IPS DF 4.7 (cell line): ENCODE measurements around the gene SOCS3.

Experiments
- DNase-seq: peaks from one replicate; pipeline ENCODE4 v3.0.0-alpha.2; 2013; ENCODE audit warnings: low spot score; ENCODE audit errors: extremely low read depth

The SOCS3 gene, protein sequence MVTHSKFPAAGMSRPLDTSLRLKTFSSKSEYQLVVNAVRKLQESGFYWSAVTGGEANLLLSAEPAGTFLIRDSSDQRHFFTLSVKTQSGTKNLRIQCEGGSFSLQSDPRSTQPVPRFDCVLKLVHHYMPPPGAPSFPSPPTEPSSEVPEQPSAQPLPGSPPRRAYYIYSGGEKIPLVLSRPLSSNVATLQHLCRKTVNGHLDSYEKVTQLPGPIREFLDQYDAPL

DNA sequence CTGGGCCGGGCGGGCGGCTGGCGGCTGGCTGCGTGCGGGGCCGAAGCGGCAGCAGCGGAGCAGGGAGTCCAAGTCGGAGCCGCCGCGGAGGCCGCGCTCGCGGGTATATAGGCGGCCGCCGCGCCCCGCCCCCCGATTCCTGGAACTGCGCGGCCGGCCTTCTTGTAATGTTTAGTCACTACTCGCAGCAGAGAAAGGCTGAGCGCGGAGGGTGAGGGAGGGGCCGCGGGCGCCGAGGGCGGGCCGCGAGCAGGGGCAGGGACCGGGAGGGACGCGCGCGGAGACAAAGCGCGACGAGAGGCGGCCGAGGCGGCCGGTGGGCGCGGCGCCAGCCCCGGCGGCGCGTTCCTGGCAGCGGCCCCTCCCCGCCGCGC is at the start of gene SOCS3:
Gene SOCS3 (minus strand): TSS at position 81 of the 374 bp plus-strand sequence. CDS start 982 bp downstream, outside the sequence.
- DNase-seq, result no peak

GRCh38 chr17:78409191-78409928 is 49.5 kb upstream of the SOCS3 start:
- no peak for DNase-seq

DNA sequence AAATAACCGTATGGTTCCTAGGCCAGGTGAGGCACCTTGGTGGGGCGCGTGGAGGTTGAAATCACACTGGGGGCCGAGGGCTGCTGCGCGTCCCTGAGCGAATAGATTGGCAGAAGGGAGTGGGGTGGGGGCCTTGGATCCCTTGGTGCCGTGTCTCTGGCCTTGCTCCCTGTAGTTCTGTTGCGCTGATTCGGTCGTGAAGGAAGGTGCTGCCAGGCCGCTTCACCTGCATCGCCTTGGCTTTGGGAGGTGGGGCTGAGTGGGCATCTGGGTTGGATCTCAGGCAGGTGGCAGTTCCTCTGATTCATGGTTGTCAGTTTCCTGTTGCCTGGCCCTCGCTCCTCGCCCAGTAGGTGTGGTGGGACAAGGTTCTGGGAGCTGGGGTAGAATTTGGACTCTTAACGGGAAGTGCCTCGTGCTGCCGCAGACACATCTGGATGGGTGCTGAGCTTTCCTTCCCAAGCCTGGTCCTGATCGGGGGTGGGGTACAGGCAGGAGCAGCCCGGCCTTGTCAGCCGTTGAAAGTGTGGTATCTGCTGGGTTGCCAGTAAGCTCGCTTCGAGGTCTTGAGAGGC is 48.7 kb upstream of the SOCS3 start:
- DNase-seq, result no peak

- no peak for DNase-seq
These were observed 47.6 kb upstream of the SOCS3 start for GRCh38 chr17:78407387-78408000.

DNA sequence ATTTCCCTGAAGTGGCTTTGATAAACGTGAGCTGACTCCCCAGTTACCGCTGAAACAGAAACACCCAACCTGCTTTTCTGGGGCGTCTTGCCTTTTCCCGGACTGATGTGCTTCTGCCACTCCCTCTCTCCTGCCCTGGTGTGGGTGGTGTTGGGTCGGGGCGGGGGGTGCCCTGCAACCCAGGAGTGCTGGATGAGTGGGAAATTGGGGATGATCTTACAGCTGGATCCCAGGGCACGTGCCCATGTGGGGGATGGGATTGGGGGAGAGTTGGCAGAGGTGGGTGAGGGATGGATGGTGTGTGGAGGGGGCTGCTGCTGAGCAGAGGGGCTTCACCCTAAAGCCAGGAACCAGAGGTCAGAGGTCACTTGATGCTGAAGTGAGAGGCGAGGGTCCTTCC is 47.0 kb upstream of the SOCS3 start:
- no peak for DNase-seq

- DNase-seq, result no peak
These were observed 46.5 kb upstream of the SOCS3 start for GRCh38 chr17:78406396-78406795.

- no peak for DNase-seq
These were observed 43.9 kb upstream of the SOCS3 start for GRCh38 chr17:78403822-78404221.

- DNase-seq, result no peak
These were observed 42.0 kb upstream of the SOCS3 start for GRCh38 chr17:78401891-78402290.

- DNase-seq, result no peak
These were observed 41.4 kb upstream of the SOCS3 start for GRCh38 chr17:78401246-78401645.

DNA sequence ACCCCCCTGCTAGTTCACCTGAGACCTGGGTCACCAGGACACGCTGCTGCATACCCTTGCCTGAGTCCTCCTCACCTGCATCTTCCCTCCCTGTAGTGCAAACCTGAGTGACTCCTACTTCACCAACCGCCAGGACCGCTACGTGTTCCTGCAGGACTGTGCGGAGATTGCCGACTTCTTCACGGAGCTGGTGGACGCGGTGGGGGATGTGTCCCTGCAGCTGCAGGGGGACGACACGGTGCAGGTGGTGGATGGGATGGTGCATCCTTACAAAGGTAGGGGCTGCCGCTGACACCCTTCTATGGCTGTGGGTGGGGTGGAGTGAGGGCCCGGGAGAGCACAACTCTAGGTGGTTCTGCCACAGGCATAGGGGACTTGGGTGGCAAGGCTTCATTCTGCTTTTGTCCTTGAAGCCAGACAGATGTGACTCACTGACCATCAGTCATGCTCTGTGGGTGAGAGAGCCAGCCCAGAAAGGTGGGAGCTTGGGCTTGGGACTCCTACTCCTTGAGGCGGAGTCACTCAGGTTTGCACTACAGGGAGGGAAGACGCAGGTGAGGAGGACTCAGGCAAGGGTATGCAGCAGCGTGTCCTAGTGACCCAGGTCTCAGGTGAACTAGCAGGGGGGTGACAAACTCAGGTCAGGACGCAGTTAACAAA is 40.8 kb upstream of the SOCS3 start:
- DNase-seq, result no peak

DNA sequence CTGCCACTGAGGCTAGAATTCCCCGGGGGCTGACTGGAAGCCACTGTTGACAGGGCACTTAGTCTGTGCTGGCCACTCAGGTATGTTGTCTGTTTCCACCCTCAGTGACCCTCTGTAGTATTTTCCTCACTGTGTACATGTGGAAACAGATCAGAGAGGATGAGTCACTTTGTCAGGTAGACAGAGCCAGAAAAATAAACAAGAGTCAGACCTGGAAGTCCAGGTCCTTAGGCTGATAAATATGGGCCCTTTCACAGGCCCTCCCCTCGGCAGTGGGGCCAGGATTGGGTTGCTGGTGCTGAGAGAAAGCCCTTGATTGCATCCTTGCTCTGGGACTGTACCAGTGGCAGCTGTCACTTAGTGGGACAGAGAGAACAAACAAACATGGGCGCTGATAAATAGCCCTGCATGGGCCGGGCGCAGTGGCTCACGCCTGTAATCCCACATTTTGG is 39.8 kb upstream of the SOCS3 start:
- no peak for DNase-seq

- no peak for DNase-seq
These were observed 39.3 kb upstream of the SOCS3 start for GRCh38 chr17:78399028-78399692.

GRCh38 chr17:78398390-78398789 is 38.5 kb upstream of the SOCS3 start:
- DNase-seq, result no peak

DNA sequence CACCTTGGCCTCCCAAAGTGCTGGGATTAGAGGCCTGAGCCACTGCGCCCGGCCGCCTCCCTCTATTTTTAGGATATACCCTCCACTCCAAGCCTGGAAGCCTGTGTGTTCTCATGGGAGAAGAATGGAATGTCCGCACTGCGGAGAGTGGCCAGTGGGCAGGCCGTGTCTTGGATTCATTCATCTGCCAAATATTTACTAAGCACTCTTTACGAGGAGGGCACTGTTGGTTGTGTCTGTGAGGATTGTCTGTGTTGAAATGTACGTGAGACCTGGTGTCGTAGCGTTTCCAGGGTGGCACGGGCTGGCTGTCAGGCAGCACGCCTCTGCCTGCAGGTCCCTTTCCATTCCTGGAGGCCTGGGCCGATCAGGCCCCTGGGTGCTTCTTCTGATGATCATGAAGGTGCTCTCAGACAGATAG is 37.8 kb upstream of the SOCS3 start:
- no peak for DNase-seq

DNA sequence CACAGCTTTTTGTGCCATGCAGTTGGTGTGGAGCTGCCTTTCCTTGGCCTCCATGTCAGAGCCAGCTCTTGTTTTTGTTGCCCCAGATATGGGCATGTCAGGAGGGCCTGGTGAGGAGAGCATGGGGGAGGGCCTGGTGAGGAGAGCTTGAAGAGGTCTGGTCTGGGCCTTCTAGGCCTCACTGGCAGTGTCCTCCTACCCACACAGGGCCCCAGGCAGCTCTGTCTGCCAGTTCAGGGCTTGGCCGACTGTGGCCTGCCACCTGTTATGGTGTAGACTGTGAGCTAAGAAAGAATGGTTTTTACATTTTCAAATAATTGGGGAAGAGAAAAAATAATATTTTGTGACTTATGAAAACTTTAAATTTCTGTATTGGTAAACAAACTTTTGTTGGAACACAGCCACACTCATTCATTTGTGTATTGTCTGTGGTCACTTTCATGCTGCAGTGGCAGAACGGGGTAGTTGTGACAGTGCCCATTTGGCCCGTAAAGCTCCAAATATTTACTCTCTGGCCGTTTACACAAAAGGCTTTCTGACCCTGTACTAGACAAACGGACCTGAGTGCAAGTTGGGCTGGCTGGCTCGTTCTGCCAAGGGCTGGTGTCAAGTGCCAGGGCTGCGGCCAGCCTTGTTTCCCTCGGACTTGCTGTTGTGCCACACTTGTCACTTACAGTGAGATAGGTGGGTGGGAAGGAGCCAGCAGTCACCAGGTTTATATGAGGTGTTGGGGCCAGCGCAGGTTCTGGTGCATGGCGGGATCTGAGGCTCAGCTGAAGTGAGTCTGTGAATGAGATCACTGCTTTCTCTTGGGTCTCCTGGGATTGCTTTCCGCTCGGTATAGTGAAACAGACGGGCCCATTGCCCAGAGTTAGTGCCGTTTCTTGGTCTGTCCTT is 36.8 kb upstream of the SOCS3 start:
- no peak for DNase-seq

- no peak for DNase-seq
These were observed 35.3 kb upstream of the SOCS3 start for GRCh38 chr17:78395155-78395554.

DNA sequence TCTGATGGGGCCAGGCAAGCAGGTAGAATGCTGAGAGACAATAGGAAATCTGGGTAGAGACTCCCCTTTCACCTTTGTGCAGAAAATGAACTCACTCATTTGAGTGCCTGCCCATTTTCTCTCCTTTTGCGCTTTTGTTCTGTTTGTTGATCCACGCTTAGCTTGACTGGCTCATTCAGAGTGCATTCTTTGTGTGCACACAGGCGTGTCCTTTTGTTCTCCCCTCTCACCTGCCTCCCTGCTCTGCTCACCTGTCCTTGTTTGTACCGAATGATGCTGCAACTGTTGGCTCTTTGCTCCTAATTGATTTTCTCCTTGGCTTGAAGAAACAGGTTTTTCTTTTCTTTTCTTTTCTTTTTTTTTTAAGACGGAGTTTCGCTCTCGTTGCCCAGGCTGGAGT is 34.3 kb upstream of the SOCS3 start:
- DNase-seq, result no peak

DNA sequence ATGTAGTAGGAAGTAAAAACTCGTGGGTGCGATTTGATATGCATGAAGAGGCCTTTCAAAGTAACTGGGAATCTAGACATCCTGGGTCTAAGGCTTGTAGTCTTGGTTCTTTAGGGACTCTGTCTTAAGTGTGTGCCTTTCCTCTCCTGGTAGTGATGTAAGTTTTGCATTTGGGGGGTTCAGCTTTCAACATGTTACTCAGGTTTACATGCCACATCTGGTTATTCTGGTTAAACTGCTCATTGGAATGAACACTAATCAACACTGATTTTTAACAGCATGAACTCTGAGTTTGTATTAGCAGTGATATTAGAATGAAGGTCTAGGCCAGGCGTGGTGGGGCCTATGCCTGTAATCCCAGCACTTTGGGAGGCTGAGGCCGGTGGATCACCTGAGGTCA is 33.7 kb upstream of the SOCS3 start:
- DNase-seq, result no peak

- no peak for DNase-seq
These were observed 32.4 kb upstream of the SOCS3 start for GRCh38 chr17:78392295-78392694.

DNA sequence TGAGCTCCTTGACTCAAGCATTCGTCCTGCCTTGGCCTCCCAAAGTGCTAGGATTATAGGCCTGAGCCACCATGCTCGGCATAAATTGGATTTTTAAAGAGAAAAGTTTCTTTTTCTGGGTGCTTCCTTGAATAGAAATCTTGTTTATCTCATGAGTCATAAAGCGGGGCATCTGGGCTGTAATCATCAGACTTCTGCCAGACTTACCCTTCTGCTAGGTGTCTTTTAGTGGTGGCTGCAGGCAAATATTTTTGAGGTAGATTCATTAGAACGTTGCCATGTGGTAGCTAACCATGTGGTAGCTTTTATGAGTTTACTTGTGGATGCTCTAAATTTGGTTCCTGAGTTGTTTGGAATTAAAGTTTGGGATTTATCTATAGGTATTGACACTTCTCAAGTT is 32.0 kb upstream of the SOCS3 start:
- DNase-seq, result no peak
